A673 (cell line): ENCODE data around the gene FSTL5. TPM values are rescaled to one million over a fixed set of nuclear protein-coding genes. Genes with fewer than 3 reads are reported as not detected.
A peak's percentile ranks its signal among the peaks of the same experiment; 100 is the strongest.

Source experiments
- BruUV-seq: library from RNA; stranded (reverse); fragments of 400-500 nt; replicated peaks from 2 replicates; lab custom pipeline; 2021; lab: Mats Ljungman, UMichigan
- CTCF ChIA-PET: fragments of 300-600 bp; sonication (Branson Sonifier 250); formaldehyde crosslinking; loops from one replicate; lab custom pipeline; 2022; ENCODE audit warnings: antibody characterized with exemption; lab: Charles Lee
- POLR2A ChIA-PET: fragments of 300-600 bp; sonication (Branson Sonifier 250); formaldehyde crosslinking; loops from one replicate; lab custom pipeline; 2022; ENCODE audit warnings: antibody characterized with exemption; ENCODE audit not compliant: low non-redundant PET; lab: Charles Lee
- DNase-seq: peaks from one replicate; pipeline ENCODE4 v3.0.0-alpha.2; 2015; ENCODE audit warnings: low spot score
- H3K27ac ChIP-seq: fragments of 200-600 bp; sonication (generic); 2 replicates; pipeline ENCODE4 v1.5.1; 2016; ENCODE audit warnings: mixed run types, low read depth, mild to moderate bottlenecking, mixed read lengths, antibody characterized with exemption, low read length; ENCODE audit not compliant: poor library complexity, severe bottlenecking
- H3K27me3 ChIP-seq: fragments of 200-600 bp; sonication (generic); replicated peaks from 2 replicates; pipeline ENCODE4 v1.6.1; 2017; ENCODE audit warnings: mixed run types, low read depth, mild to moderate bottlenecking, mixed read lengths, antibody characterized with exemption, low read length; ENCODE audit not compliant: insufficient read depth, poor library complexity
- H3K36me3 ChIP-seq: fragments of 200-600 bp; sonication (generic); 2 replicates; pipeline ENCODE4 v1.6.1; 2016; ENCODE audit warnings: mixed run types, mild to moderate bottlenecking, mixed read lengths, antibody characterized with exemption, low read length; ENCODE audit not compliant: insufficient read depth, poor library complexity, severe bottlenecking
- H3K4me1 ChIP-seq: fragments of 200-600 bp; sonication (generic); 2 replicates; pipeline ENCODE4 v1.6.1; 2017; ENCODE audit warnings: mixed run types, mild to moderate bottlenecking, mixed read lengths, antibody characterized with exemption, low read length; ENCODE audit not compliant: insufficient read depth, poor library complexity, severe bottlenecking
- H3K4me3 ChIP-seq: fragments of 200-600 bp; sonication (generic); 2 replicates; pipeline ENCODE4 v1.5.1; 2016; ENCODE audit warnings: low read depth, mixed run types, mild to moderate bottlenecking, mixed read lengths, low read length; ENCODE audit not compliant: poor library complexity, severe bottlenecking
- H3K9me3 ChIP-seq: fragments of 200-600 bp; sonication (generic); 2 replicates; pipeline ENCODE4 v1.6.1; 2016; ENCODE audit warnings: mixed run types, low read depth, mild to moderate bottlenecking, mixed read lengths, antibody characterized with exemption, low read length; ENCODE audit not compliant: poor library complexity, severe bottlenecking
- EZH2 ChIP-seq: fragments of 200-600 bp; sonication (generic); IDR thresholded peaks from 2 replicates; pipeline ENCODE4 v1.6.1; 2017; ENCODE audit warnings: borderline replicate concordance, low read depth, mild to moderate bottlenecking, mixed read lengths, antibody characterized with exemption, low read length; ENCODE audit not compliant: poor library complexity, severe bottlenecking
- intact Hi-C: fragments of 100-400 bp; cut with micrococcal nuclease; formaldehyde crosslinking; loops from one replicate; pipeline ENCODE4 v1.10.0; 2022; ENCODE audit not compliant: unreplicated experiment
- total RNA-seq: library from RNA; stranded (reverse); gene quantifications from 2 replicates; pipeline ENCODE4 v1.2.3, GENCODE V29; 2021
- TF ChIP-seq, protein P1 (sequence below): fragments of 300-800, 200-600 bp; sonication (generic); conservative IDR thresholded peaks from 2 replicates; pipeline ENCODE4 v1.5.1; 2017; ENCODE audit warnings: low read depth, mild to moderate bottlenecking, antibody characterized with exemption, low read length, moderate library complexity, mixed read lengths

FSTL5 gene
- total RNA-seq, 1 experiment from 2014 or later = 0.15 TPM

DNA sequence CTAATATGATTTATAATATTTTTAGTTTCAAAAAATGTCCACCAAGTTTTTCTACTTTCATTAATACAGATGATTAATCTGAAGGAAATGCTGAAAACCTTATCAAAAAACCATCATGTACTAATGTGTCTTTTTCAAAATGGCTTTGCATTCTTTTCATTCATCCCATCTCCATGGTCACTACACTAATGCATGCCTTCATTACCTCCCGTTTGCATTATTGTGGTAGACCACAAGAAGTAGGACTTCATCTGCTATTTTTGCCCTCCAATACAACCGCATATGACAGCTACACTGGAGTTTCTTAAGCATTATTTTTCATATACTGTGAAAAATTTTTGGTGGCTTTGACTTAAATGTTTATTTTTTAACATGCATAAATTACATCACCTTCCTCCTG is 37.9 kb upstream of the FSTL5 start:
- TF ChIP-seq EZH2 = no peak
- TF ChIP-seq, protein P1, sequence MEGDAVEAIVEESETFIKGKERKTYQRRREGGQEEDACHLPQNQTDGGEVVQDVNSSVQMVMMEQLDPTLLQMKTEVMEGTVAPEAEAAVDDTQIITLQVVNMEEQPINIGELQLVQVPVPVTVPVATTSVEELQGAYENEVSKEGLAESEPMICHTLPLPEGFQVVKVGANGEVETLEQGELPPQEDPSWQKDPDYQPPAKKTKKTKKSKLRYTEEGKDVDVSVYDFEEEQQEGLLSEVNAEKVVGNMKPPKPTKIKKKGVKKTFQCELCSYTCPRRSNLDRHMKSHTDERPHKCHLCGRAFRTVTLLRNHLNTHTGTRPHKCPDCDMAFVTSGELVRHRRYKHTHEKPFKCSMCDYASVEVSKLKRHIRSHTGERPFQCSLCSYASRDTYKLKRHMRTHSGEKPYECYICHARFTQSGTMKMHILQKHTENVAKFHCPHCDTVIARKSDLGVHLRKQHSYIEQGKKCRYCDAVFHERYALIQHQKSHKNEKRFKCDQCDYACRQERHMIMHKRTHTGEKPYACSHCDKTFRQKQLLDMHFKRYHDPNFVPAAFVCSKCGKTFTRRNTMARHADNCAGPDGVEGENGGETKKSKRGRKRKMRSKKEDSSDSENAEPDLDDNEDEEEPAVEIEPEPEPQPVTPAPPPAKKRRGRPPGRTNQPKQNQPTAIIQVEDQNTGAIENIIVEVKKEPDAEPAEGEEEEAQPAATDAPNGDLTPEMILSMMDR = no peak
- Histone ChIP-seq H3K4me1 (no peaks in the 10 kb centered on the region), H3K36me3 (no peaks in the 10 kb centered on the region), H3K4me3 (no peak overlapping the region), H3K27me3 (no peaks in the 10 kb centered on the region), H3K9me3 (no peaks in the 10 kb centered on the region), H3K27ac (no peak overlapping the region)
- CTCF ChIA-PET = no interaction called here
- intact Hi-C loops = no loop called here
- POLR2A ChIA-PET = no interaction called here
- BruUV-seq = no TSS peak
- no peak for DNase-seq

DNA sequence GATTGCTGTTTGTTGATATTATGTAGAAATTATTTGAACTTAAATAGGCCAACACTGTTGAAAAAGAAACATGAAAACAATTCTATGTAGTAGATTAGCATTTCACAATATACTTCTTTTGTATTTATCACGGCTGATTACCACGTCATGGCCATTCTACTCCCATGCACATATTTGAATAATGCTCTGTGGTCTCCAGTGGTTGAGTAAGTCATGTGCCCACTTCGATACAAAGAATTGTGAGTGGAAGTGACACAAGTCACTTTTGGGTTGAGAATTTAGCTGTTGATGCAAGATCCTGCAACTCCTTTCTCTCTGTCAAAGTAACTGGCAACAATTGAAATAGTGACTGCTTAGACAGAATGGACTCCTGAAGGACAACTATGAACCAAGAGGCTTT is 6.7 kb upstream of the FSTL5 start:
- Histone ChIP-seq H3K4me3 (no peak overlapping the region), H3K27me3 (no peaks in the 10 kb centered on the region), H3K27ac (no peak overlapping the region), H3K36me3 (no peaks in the 10 kb centered on the region), H3K4me1 (no peaks in the 10 kb centered on the region), H3K9me3 (no peaks in the 10 kb centered on the region)
- TF ChIP-seq EZH2 = no peak
- TF ChIP-seq, protein P1 = no peak
- CTCF ChIA-PET = no interaction called here
- POLR2A ChIA-PET = no interaction called here
- DNase-seq = no peak
- BruUV-seq = no TSS peak
- intact Hi-C loops = no loop called here

DNA sequence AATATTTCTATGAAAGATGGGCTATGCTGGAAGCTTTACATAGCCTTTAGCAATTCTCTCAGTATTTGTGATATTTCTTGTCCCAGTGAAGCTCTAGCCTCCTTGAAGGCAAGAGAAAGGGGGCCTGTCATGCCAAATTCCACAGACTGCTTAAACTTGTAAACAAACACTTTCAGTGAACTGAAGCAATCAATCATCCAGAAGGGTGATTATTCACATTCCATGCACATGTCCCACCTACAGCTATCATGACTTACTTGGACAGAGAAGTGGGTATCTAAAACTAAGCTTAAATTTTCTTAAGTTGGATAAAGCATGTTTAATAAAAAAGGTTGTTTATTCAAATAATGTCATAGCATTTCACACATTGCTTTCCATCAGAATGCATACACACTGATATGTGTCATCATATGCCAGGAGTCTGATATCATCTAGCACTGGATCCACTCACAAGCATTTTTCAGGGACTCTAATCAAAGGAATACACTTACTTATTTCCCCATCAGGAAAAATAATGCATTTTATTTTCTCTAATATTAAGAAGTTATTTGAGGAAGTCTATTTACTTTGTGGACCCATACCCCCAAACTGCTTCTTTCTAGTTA is 1.2 kb upstream of the FSTL5 start:
- no TSS peak for BruUV-seq
- TF ChIP-seq EZH2 = no peak
- TF ChIP-seq, protein P1 = no peak
- H3K27ac ChIP-seq = no peak overlapping the region
- intact Hi-C loops = loop anchor here (5.0 to 10.0 kb wide), 3 partner anchors 603 to 910 kb away; no protein-coding TSS in a partner anchor
- CTCF ChIA-PET = no interaction called here
- H3K36me3 ChIP-seq = no peaks in the 10 kb centered on the region
- H3K4me1 ChIP-seq = no peaks in the 10 kb centered on the region
- peak overlapping the region; percentile 61 for H3K4me3 ChIP-seq
- no peaks in the 10 kb centered on the region for H3K27me3 ChIP-seq
- H3K9me3 ChIP-seq = no peaks in the 10 kb centered on the region
- no peak for DNase-seq
- POLR2A ChIA-PET = no interaction called here
